Osteocyte (in vitro differentiated cells): ENCODE measurements around the gene GSC2. TPM values are rescaled to one million over a fixed set of nuclear protein-coding genes. Genes with fewer than 3 reads are reported as not detected.
A peak's percentile ranks its signal among the peaks of the same experiment; 100 is the strongest.

Experiments used
- DNase-seq: peaks from one replicate; pipeline ENCODE4 v3.0.0; 2021; ENCODE audit warnings: mixed read lengths; ENCODE audit not compliant: unreplicated experiment; ENCODE audit errors: extremely low spot score
- H3K27ac Mint-ChIP-seq: one replicate; pipeline ENCODE4 v1.8.0; 2021; ENCODE audit warnings: mild to moderate bottlenecking, mixed read lengths; ENCODE audit not compliant: unreplicated experiment
- H3K27me3 Mint-ChIP-seq: one replicate; pipeline ENCODE4 v1.8.0; 2021; ENCODE audit warnings: mixed read lengths; ENCODE audit not compliant: unreplicated experiment
- H3K36me3 Mint-ChIP-seq: one replicate; pipeline ENCODE4 v1.8.0; 2021; ENCODE audit warnings: mixed read lengths; ENCODE audit not compliant: unreplicated experiment
- H3K4me1 Mint-ChIP-seq: one replicate; pipeline ENCODE4 v1.8.0; 2021; ENCODE audit warnings: mixed read lengths; ENCODE audit not compliant: unreplicated experiment
- H3K4me3 Mint-ChIP-seq: one replicate; pipeline ENCODE4 v1.8.0; 2021; ENCODE audit warnings: mild to moderate bottlenecking, moderate library complexity, mixed read lengths; ENCODE audit not compliant: unreplicated experiment
- H3K9me3 Mint-ChIP-seq: one replicate; pipeline ENCODE4 v1.8.0; 2021; ENCODE audit warnings: mixed read lengths; ENCODE audit not compliant: unreplicated experiment
- total RNA-seq: library from RNA; stranded (reverse); gene quantifications from 2 replicates; pipeline ENCODE4 v1.2.1, GENCODE V29; 2021
- TF ChIP-seq, protein P1 (sequence below): fragments of 200-600 bp; sonication (generic); IDR thresholded peaks from 2 replicates; pipeline ENCODE4 v1.5.0; 2021; ENCODE audit warnings: antibody characterized with exemption, mild to moderate bottlenecking, moderate library complexity

GSC2 gene
- total RNA-seq, 1 donor from 2014 or later = not detected

DNA sequence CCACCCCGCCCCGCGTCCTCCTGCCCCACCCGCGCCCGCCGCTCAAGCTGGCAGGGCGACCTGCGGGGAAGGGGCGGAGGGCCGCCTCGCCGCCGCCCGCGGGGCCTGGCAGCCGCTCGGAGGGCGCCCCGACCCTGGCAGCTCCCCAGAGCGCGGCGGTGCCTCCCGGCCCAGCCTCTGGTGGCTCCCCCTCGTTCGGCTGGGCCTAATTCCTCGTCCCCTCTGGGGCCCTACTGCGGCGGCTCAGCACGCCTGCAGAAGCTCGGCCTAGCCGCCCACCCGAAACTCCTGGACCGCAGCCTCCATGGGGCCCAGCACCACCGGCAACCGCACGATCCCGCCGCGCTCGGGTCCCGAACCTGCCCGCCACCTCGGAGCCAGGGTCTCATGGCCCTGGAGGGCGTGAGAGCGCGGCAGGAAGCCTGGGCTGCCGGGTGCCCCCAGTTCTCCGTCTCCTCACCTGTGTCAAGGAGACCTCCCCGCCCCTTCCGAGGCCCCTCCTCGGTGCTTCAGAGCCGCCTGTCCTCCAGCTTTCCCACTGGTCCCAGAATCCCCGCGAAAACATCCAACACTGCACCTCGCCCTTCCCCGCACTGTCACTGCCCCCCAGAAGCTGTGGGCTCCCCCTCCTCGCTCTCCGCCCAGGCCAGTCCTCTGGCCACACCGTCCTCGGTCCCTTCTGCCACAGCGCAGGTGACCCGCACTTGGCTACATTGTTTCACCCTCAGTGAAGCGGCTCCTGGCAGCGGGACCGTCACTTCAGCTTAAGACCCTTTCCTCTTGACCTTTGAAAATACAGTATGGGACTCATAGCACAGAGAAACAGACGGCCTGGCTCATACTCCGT is 613 bp upstream of the GSC2 start:
- H3K36me3 Mint-ChIP-seq = no peaks in the 10 kb centered on the region
- TF ChIP-seq, protein P1, sequence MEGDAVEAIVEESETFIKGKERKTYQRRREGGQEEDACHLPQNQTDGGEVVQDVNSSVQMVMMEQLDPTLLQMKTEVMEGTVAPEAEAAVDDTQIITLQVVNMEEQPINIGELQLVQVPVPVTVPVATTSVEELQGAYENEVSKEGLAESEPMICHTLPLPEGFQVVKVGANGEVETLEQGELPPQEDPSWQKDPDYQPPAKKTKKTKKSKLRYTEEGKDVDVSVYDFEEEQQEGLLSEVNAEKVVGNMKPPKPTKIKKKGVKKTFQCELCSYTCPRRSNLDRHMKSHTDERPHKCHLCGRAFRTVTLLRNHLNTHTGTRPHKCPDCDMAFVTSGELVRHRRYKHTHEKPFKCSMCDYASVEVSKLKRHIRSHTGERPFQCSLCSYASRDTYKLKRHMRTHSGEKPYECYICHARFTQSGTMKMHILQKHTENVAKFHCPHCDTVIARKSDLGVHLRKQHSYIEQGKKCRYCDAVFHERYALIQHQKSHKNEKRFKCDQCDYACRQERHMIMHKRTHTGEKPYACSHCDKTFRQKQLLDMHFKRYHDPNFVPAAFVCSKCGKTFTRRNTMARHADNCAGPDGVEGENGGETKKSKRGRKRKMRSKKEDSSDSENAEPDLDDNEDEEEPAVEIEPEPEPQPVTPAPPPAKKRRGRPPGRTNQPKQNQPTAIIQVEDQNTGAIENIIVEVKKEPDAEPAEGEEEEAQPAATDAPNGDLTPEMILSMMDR = no peak
- H3K9me3 Mint-ChIP-seq = no peaks in the 10 kb centered on the region
- H3K27ac Mint-ChIP-seq = no peak overlapping the region
- peaks cover 54% of the 10 kb centered on the region for H3K27me3 Mint-ChIP-seq
- H3K4me1 Mint-ChIP-seq = peaks cover 4% of the 10 kb centered on the region
- peak overlapping the region; percentile 22 for H3K4me3 Mint-ChIP-seq
- no peak for DNase-seq

DNA sequence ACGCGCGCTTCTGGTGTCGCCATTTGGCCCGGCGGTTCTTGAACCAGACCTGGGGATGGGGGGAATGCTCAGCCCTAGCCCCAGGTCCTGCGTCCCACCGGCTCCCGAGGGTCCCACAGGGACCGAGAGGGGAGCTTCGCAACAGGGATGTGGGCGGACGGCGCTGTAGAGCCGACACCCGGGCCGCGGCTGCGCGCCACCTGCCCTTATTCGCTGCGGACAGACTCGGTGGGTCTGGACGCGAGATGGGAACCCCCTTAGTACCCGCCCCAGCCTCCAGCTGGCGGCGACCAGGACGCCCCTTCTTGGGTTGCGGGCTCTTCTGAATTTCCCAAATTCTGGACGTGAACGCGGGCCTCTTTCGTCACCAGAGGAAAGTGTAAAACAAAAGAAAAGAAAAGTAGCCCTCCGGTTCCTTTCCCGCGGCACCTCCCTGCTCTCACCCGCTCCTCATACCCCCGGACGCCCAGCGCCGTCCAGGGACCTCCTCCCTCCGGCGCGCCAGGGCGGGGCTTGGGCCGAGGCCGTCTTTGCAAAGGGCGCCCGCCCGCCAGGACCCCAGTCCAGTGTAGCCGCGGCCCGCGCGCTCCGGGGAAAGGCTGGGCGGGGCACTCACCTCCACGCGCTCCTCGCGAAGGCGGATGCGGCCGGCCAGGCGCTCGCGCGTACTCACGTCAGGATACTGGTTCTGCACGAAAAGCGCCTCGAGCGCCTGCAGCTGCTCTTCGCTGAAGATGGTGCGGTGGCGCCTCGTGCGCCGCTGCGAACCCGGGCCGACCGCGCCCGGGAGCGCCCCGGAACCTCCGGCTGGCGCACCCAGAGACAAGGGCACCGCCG is 827 bp downstream of the GSC2 start:
- TF ChIP-seq, protein P1 = no peak
- no peaks in the 10 kb centered on the region for H3K36me3 Mint-ChIP-seq
- no peak overlapping the region for H3K4me3 Mint-ChIP-seq
- no peak overlapping the region for H3K27ac Mint-ChIP-seq
- H3K4me1 Mint-ChIP-seq = peaks cover 10% of the 10 kb centered on the region
- peaks cover 47% of the 10 kb centered on the region for H3K27me3 Mint-ChIP-seq
- no peaks in the 10 kb centered on the region for H3K9me3 Mint-ChIP-seq
- DNase-seq = no peak

DNA sequence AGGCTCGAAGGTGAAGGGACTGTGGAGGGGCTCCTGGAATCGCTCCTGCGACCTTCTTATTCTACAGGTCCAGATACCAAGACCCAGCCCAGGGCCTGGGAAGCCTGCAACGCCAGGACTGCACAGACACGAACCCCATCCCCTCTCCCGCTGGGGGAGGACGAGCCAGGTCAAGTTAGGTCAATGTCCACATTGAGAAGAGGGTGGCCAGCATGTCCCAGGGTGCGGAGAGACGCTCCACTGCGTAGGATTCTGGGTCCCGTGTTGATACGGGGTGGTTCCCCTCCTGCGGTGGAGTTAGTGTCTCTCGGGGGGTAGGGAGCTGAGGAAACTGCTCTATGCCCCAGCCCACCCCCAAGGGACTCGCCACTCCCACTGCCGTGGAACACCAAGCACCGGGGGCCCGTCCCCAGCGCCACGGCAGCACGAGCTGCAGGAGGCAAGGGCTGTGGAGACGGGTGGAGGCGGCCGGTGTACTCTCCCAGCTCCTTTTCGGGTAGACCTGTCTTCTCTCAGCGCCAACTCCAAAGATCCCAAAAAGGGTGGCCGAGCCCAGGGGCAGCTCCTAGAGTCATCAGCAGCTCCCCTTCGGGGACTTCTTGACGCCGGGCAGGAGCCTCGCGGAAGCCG is 1.6 kb downstream of the GSC2 start:
- Mint-ChIP-seq H3K4me3 (no peak overlapping the region), H3K4me1 (peaks cover 16% of the 10 kb centered on the region), H3K9me3 (no peaks in the 10 kb centered on the region), H3K27ac (no peak overlapping the region), H3K36me3 (peaks cover 4% of the 10 kb centered on the region), H3K27me3 (peaks cover 43% of the 10 kb centered on the region)
- no peak for DNase-seq
- TF ChIP-seq, protein P1 = no peak

DNA sequence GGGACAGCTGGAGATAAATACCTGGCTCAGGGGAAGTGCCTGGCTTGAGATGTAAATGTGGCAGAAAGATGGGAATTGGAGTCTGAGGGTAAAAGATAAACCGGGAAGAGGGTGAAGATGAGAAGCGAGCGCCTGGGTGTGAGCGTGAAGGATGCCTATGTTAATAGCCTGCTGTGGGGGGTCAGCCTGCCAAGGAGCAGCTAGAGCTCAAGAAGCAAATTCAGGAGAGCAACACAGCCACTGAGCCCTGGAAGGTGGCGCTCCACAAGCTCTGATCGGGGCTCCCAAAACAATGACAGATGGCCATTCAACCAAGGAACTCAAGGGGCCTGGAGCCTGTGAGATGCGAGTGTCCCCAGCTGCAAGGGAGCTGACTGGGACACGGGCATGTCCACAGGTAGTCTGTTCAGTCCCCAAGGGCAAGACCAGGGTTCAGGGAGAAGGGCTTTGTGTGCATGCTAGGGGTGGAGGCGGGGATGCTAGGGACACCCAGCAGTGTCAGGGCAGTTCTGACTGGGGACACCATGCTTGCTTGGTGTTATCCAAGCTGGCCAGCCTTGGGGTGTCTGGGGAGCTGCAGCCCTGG is 2.8 kb downstream of the GSC2 start:
- H3K9me3 Mint-ChIP-seq = no peaks in the 10 kb centered on the region
- no peak overlapping the region for H3K4me3 Mint-ChIP-seq
- DNase-seq = no peak
- no peak overlapping the region for H3K27ac Mint-ChIP-seq
- peaks cover 4% of the 10 kb centered on the region for H3K36me3 Mint-ChIP-seq
- TF ChIP-seq, protein P1 = no peak
- peaks cover 37% of the 10 kb centered on the region for H3K27me3 Mint-ChIP-seq
- H3K4me1 Mint-ChIP-seq = peaks cover 19% of the 10 kb centered on the region
